ENCODE data around the gene FASLG.

The FASLG gene

DNA sequence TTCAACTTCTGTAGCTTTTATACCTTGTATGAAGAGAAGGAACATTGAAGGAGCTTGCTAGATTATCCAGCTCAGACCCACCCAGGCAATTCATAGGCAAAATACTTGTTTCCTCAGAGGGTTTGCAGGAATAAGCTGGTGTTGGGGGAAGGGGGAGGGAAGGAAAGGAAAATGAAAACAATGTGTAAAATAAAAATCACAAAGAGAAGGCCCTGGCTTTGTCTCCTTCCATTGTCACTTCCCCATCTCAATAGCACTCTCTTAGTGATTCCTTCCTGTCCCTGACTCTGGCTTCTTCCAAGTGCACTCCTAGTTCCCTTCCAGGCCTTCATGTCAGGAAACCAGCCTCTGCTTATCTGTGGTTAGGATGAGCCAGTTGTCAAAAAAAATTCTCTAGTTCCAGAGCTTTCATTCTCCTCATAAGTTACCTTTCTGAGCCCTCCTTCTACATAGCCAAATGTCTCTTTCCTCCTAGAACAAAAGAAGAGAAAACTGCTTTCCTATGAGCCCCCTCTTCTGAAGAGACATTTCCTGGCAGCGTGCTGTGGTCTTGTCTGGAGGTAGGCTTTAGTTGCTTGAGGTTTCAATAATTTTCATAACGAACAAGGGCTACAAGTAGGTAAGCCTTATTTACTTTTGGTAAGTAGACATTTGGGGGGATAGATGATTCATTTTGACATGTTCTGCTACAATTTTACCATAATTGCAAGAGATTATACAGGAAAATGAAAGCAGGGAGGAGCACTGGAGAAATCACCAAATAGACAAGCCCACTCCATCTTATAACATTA, 45.7 kb downstream of the FASLG start:
- TF ChIP-seq FOXP2 (optimal IDR thresholded peaks at IDR 0.05; ENCODE audit: borderline replicate concordance, extremely low read depth, extremely low read length, insufficient read depth) (no peak), TAF1 (IDR thresholded peaks at IDR 0.05; ENCODE audit: borderline replicate concordance, insufficient read depth, low read length) (no peak), SIN3A (IDR thresholded peaks at IDR 0.05; ENCODE audit: borderline replicate concordance, insufficient read depth, low read length) (no peak), POLR2AphosphoS5 (IDR thresholded peaks at IDR 0.05; ENCODE audit: low read depth, low read length) (no peak)
- TF ChIP-seq, protein P1, sequence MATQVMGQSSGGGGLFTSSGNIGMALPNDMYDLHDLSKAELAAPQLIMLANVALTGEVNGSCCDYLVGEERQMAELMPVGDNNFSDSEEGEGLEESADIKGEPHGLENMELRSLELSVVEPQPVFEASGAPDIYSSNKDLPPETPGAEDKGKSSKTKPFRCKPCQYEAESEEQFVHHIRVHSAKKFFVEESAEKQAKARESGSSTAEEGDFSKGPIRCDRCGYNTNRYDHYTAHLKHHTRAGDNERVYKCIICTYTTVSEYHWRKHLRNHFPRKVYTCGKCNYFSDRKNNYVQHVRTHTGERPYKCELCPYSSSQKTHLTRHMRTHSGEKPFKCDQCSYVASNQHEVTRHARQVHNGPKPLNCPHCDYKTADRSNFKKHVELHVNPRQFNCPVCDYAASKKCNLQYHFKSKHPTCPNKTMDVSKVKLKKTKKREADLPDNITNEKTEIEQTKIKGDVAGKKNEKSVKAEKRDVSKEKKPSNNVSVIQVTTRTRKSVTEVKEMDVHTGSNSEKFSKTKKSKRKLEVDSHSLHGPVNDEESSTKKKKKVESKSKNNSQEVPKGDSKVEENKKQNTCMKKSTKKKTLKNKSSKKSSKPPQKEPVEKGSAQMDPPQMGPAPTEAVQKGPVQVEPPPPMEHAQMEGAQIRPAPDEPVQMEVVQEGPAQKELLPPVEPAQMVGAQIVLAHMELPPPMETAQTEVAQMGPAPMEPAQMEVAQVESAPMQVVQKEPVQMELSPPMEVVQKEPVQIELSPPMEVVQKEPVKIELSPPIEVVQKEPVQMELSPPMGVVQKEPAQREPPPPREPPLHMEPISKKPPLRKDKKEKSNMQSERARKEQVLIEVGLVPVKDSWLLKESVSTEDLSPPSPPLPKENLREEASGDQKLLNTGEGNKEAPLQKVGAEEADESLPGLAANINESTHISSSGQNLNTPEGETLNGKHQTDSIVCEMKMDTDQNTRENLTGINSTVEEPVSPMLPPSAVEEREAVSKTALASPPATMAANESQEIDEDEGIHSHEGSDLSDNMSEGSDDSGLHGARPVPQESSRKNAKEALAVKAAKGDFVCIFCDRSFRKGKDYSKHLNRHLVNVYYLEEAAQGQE (IDR thresholded peaks at IDR 0.05; ENCODE audit: insufficient read depth in 1 of 2, low read depth in 2 of 2, low read length in 2 of 2): no peak

DNA sequence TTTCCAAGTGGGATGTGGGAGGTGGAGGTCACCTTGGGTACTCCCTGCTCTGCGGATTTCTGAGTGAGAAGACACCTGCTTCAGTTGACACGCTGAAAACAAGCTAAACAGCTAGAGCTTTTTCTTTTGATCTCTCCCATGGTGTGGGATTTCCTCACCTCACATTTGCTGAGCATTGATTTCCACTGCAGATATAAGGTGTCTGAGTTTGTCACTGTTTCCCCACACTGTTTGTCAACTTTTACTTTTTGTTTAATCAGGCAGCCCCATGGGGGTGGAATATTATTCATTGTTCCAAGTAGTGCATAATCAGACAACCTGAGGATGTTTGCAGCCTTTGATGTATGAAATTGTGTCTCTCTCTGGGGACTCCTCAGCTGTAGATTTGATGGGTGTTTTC, 49.5 kb downstream of the FASLG start:
- TF ChIP-seq POLR2AphosphoS5 (IDR thresholded peaks at IDR 0.05; ENCODE audit: low read depth, low read length) (no peak), SIN3A (IDR thresholded peaks at IDR 0.05; ENCODE audit: borderline replicate concordance, insufficient read depth, low read length) (no peak), FOXP2 (optimal IDR thresholded peaks at IDR 0.05; ENCODE audit: borderline replicate concordance, extremely low read depth, extremely low read length, insufficient read depth) (no peak), TAF1 (IDR thresholded peaks at IDR 0.05; ENCODE audit: borderline replicate concordance, insufficient read depth, low read length) (no peak)
- TF ChIP-seq, protein P1 (IDR thresholded peaks at IDR 0.05; ENCODE audit: insufficient read depth in 1 of 2, low read depth in 2 of 2, low read length in 2 of 2): no peak

DNA sequence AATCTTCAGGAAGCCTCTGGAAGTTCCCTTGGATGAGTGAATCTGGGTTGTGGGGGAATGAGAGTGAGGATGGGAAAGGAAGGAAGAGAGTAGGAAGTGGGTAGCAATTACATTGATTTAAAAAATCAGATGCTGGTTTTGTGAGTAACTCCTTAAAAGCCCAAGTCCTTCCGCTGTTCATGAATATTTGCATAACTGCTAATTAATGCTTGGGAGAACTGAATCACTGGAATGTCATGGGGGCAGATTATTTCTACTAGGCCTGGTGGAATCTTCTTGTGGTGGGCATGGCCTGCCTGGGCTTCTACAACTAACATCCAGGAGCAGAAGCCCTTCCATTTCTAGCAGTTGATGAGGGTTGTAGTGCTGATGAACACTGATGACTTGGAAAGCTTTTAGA, 52.7 kb downstream of the FASLG start:
- TF ChIP-seq, protein P1 (IDR thresholded peaks at IDR 0.05; ENCODE audit: insufficient read depth in 1 of 2, low read depth in 2 of 2, low read length in 2 of 2): no peak
- no peak for TF ChIP-seq FOXP2 (optimal IDR thresholded peaks at IDR 0.05; ENCODE audit: borderline replicate concordance, extremely low read depth, extremely low read length, insufficient read depth)
- TF ChIP-seq TAF1 (IDR thresholded peaks at IDR 0.05; ENCODE audit: borderline replicate concordance, insufficient read depth, low read length): no peak
- TF ChIP-seq POLR2AphosphoS5 (IDR thresholded peaks at IDR 0.05; ENCODE audit: low read depth, low read length): no peak
- TF ChIP-seq SIN3A (IDR thresholded peaks at IDR 0.05; ENCODE audit: borderline replicate concordance, insufficient read depth, low read length): no peak

DNA sequence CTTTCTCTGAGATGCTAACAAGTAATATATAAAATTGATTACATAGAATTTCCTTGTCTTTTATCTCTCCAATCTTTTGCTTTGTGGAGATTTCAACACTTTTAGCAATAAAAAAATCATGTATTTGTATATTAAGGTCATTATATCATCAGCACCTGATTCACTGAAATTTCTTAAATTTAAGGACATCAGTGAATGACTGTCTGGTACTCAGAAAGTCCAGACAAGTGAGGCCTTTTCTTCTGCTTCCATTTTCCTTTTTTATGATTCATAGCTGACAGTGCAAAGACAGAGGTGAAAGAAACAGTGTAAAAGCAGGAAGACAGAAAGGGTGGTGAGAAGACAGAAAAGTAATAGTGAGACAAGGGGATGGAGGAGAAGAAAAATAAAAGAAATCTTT, 54.6 kb downstream of the FASLG start:
- TF ChIP-seq POLR2AphosphoS5 (IDR thresholded peaks at IDR 0.05; ENCODE audit: low read depth, low read length) (no peak), TAF1 (IDR thresholded peaks at IDR 0.05; ENCODE audit: borderline replicate concordance, insufficient read depth, low read length) (no peak), SIN3A (IDR thresholded peaks at IDR 0.05; ENCODE audit: borderline replicate concordance, insufficient read depth, low read length) (no peak), FOXP2 (optimal IDR thresholded peaks at IDR 0.05; ENCODE audit: borderline replicate concordance, extremely low read depth, extremely low read length, insufficient read depth) (no peak)
- TF ChIP-seq, protein P1 (IDR thresholded peaks at IDR 0.05; ENCODE audit: insufficient read depth in 1 of 2, low read depth in 2 of 2, low read length in 2 of 2): no peak
